EL (cell line): Measurements from ENCODE around the gene SSBP2.
A peak's percentile ranks its signal among the peaks of the same experiment; 100 is the strongest.

Experiments
- DNase-seq: peaks from one replicate; pipeline ENCODE4 v3.0.0-alpha.2; 2016

Gene SSBP2

GRCh38 chr5:81751009-81751835 lies at the start of gene SSBP2:
SSBP2 (minus strand) TSS chr5:81751097; CDS start chr5:81751042, 55 bp downstream.
- DNase-seq: peak; percentile 99

GRCh38 chr5:81795666-81796065 lies 44.8 kb upstream of the SSBP2 start:
- no peak for DNase-seq

DNA sequence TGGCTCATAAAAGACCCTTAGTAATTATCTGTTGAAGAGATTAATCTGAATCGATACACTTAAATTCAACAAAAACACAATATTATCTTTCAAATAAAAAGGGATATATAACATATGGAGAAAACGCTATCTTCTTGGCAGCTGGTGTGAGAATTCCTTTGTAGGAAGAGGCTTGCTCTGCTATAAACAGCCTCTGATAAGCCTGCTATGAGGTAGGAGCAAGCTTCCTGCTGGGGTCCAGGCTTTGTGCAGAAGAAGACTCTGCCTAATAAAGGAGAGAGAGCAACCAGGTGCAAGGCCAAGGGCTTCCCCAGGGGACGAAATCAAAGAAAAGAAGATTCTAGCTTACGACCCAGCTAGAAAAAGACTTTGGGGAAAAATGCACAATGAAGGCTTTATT lies 43.3 kb upstream of the SSBP2 start:
- no peak for DNase-seq

GRCh38 chr5:81790336-81790735 lies 39.4 kb upstream of the SSBP2 start:
- no peak for DNase-seq

GRCh38 chr5:81789033-81789432 lies 38.1 kb upstream of the SSBP2 start:
- DNase-seq: peak; percentile 44

GRCh38 chr5:81788329-81788728 lies 37.4 kb upstream of the SSBP2 start:
- DNase-seq: no peak

DNA sequence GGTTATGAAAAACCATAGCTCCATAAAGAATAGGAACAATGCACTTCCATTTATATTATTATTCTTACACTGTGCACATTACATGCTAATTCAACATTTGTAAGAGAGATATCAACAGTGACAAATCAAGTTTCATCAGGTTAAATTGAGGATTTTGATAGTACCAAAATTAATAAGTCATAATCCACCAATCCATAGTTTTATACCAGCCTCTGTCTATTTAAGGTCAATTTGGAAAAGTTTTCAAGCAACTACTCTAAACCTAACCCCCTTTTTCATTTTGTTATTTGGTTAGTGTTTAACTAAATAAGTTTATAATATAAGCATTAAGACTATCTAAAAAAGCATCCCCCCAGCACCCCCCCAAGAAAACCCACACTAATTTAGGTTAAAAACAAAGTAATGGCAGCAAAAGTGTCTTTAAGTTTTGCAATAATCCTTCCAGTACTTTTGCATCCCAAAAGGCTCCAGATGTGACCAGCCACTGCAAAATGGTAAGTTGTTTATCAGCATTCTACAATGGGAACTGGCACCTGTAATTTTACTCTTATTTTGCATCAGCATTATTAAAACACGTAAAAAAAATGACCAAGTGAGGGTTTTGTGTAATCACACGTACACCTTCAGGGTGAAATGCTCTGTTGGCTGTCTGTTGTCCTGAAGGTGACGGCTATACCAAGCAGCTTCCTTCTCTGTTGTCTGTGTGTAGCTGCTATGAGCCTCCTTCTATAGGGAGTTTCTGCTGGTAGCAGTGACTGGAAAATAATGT lies 36.8 kb upstream of the SSBP2 start:
- peak; percentile 46 for DNase-seq

DNA sequence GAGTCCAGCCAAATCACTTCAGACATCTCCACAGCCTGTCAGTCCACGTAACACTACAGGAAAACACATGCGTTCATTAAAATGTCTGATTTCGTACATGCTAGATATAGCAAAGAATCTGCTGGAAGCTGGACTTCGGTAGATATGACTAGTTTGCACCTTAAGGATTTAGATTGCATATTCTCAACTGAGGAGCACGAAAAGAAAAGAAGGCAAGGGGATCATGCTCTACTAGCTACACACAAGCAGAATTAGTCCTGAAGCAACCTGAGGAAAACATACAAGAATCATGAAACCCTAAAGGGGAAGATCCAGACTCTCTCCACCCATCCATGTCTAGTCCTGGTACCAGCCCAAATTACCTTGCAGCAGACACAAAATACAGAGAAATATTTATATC lies 36.1 kb upstream of the SSBP2 start:
- DNase-seq: no peak

- DNase-seq: no peak
These were observed 35.6 kb upstream of the SSBP2 start for GRCh38 chr5:81786496-81786895.

DNA sequence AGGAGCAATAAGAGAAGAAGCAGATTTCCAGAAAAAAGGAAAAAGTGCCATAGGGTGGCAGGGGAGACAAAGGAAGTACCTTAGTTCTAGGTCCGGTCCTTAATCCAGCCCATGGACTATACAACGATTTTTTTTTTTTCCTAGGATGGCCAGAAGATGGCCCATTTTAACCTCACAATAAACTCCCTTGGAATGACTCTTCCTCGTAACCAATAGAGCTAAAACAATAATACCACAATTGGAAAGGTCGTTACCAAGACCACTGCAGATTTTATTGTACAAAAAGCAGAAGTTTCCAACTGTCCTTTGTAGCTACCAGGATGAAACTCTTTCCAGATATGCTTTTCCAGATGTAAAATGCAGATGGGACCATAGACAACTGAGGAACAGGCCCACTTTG lies 34.4 kb upstream of the SSBP2 start:
- DNase-seq: no peak

DNA sequence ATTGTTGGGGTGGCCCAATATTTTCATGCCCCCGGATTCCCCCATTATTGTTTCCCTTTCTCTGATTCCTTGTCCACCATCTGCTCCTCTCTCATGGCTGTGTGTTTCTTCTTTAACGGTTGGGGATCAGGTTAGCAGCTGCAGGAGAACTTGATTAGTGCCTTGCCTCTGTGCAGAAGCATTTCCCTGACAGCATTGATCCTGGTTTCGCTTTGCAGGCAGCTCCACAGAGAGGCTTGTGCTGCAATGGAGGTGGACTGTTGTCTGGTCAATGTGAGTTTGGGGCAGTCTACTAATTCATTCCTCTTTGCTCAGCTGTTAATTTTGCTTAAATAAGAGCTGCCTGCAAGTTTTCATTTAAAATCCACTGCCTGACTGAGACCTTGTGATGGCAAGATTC lies 32.5 kb upstream of the SSBP2 start:
- no peak for DNase-seq

- DNase-seq: peak; percentile 32
These were observed 31.9 kb upstream of the SSBP2 start for GRCh38 chr5:81782811-81783210.

DNA sequence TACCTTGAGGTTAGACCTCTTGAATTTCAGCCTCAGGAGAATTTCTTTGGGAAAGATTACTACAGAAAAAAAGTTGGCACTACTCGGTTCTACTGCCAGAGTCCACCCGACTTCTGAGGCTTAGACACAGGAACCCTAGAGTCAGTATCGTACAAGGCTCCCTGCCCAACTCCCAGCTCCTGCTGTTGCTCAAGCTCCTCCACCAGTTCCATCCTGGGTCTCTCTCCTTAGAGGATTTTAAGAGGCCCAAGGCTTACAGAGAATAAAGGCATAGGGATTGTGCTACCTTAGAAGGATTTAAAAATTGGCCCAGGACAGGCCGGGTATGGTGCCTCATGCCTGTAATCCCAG lies 29.0 kb upstream of the SSBP2 start:
- no peak for DNase-seq

- peak; percentile 47 for DNase-seq
These were observed 28.4 kb upstream of the SSBP2 start for GRCh38 chr5:81779125-81779915.

GRCh38 chr5:81778642-81779041 lies 27.7 kb upstream of the SSBP2 start:
- DNase-seq: peak; percentile 45

DNA sequence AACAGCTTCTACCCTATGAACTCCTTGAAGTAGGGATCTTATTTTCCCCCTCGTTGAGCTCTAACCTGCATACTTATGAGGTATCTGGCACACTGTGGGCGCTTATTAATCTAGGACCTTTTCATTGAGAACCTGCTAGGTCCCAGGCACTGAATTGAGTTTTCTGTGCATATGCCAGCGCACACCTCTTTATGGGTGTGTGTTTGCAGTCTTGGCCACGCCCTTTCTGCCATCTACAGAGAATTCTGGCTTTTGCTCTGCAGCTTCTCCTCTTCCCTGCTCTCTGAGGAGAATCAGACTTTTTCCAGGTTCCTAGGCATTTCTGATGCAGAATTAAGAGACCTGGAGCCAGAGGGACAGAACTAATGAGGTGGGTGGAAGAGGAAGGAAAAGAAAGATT lies 25.4 kb upstream of the SSBP2 start:
- DNase-seq: no peak

DNA sequence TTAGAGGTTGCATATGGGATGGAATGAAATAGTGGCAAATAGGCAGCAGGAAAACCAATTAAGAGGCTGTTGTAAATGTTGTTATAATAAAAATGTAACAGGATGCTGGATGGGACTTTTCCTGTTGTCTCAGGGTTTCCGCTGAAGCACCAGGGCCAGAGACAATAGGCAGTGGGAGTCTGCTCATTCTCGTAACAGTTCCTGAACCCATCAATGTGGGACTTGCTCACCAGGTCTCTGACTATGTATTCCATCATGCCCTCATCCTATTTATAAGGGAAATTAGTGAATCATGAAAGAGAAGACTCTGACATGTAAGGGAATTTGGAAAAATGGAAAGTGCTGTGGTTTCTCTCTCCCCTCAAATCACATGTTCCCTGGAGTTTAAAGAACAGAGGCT lies 23.5 kb upstream of the SSBP2 start:
- no peak for DNase-seq

- DNase-seq: no peak
These were observed 22.7 kb upstream of the SSBP2 start for GRCh38 chr5:81773574-81773973.

DNA sequence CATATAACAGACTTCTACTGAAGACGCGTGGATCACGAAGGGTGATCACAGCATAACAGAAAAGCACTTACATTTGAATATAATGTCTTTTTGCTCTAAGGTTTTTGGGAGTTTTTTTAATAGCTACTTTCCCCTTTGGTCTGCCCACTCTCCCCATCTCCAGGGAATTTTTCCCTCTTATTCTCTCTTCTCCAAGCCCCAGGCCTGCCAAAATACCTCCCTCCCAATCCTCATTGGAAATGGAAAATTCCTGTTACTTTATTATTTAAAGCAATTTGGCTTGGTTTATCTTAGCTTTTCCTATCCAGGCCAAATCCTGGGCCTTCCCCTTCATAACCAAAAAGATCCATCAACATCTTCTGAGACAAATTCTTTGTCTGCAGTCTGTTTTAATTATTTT lies 22.3 kb upstream of the SSBP2 start:
- DNase-seq: no peak

DNA sequence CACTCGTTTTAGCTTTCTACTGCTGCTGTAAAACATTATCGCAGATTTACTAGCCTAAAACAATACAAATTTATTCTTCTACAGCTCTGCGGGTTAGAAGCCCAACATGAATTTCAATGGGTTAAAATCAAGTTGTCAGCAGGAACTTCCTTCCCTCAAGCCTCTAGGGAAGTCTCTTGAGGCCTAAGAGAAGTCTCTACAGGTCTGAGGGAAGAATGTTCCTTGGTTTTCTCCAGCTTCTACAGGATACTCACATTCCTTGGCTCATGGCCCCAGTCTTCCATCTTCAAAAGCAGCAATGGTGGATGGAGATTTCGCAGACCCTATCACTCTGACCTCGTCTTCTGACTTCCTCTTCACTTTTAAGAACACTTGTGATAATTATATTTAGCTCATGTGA lies 21.6 kb upstream of the SSBP2 start:
- no peak for DNase-seq

DNA sequence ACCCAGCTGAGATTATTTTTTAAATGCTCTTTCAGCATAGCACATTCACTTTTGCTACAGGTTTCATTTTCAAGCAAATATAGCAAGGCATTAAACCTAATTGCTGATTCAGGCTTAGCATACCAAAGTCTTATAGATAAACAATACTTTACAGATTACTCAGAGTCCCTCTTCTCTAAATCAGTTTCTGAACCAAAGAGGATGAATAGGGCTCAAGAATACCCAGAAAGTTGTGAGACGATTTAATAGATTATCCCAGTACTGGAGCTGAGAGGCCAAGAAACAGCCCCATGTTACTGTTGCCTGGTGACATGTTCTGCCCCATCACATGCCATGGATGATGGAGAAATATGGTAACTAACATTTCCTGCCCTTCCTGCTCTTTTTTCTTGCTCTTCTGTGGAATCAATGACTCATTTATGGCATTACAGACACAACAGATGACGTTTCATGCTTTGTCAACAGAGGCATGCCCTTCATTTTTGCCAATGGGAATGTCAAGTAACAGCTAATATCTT lies 18.1 kb upstream of the SSBP2 start:
- peak; percentile 84 for DNase-seq

GRCh38 chr5:81767938-81768337 lies 17.0 kb upstream of the SSBP2 start:
- no peak for DNase-seq

DNA sequence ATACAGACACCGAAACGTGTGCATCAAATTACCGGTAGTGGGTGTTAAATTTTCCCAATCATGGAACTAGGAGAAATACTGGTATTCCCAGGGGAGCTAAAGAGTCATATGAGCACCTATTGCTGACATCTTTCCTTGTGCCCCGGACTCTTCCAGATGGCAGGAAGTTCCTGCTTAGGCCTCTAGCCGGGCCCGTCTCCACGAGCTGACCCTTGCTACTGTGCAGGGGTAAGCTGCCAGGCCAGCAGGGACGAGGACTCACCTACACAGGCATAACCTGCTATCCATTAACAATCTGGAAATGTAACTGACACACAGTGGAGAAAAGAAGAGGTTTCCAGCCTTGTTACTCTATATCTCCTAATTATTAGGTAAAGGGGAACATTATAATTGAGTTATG lies 16.2 kb upstream of the SSBP2 start:
- no peak for DNase-seq
